ENCODE measurements around the gene GTF2H3. TPM values are rescaled to one million over a fixed set of nuclear protein-coding genes. Genes with fewer than 3 reads are reported as not detected.

The GTF2H3 gene
- total RNA-seq, 2 experiments from 2014 or later: 42.9 to 47.0 TPM

GRCh38 chr12:123607756-123608155, 25.9 kb upstream of the GTF2H3 start:
- POLR2A ChIA-PET: no interaction called here
- peaks cover 64% of the 10 kb centered on the region for H3K36me3 Mint-ChIP-seq (ENCODE audit: low read depth)
- no peaks in the 10 kb centered on the region for H3K9me3 Mint-ChIP-seq (ENCODE audit: insufficient read depth)
- CTCF ChIA-PET: no interaction called here
- H3K27ac Mint-ChIP-seq: peak overlapping the region; percentile 40
- H3K4me3 Mint-ChIP-seq: no peak overlapping the region
- no peak for ATAC-seq
- peaks cover 20% of the 10 kb centered on the region for H3K4me1 Mint-ChIP-seq (ENCODE audit: low read depth)
- no peaks in the 10 kb centered on the region for H3K27me3 Mint-ChIP-seq (ENCODE audit: low read depth)
- no peak for DNase-seq

- CTCF ChIA-PET: no interaction called here
- POLR2A ChIA-PET: no interaction called here
- Mint-ChIP-seq H3K36me3 (ENCODE audit: low read depth) (peaks cover 63% of the 10 kb centered on the region), H3K4me3 (no peak overlapping the region), H3K4me1 (ENCODE audit: low read depth) (peaks cover 16% of the 10 kb centered on the region), H3K9me3 (ENCODE audit: insufficient read depth) (no peaks in the 10 kb centered on the region), H3K27me3 (ENCODE audit: low read depth) (no peaks in the 10 kb centered on the region), H3K27ac (no peak overlapping the region)
- DNase-seq (no peak), ATAC-seq (no peak)
These were observed 25.4 kb upstream of the GTF2H3 start for GRCh38 chr12:123608182-123608581.

- CTCF ChIA-PET: interaction anchor here (0.5 kb wide), 1 partner anchor 15 kb away, joined by 3 read pairs; no protein-coding TSS in a partner anchor
- H3K4me3 Mint-ChIP-seq: no peak overlapping the region
- no peaks in the 10 kb centered on the region for H3K27me3 Mint-ChIP-seq (ENCODE audit: low read depth)
- peaks cover 72% of the 10 kb centered on the region for H3K36me3 Mint-ChIP-seq (ENCODE audit: low read depth)
- ATAC-seq: no peak
- DNase-seq: no peak
- POLR2A ChIA-PET: interaction anchor here (0.9 to 1.4 kb wide), 2 partner anchors 12 to 55 kb away, joined by 3 read pairs; no protein-coding TSS in a partner anchor
- no peaks in the 10 kb centered on the region for H3K4me1 Mint-ChIP-seq (ENCODE audit: low read depth)
- H3K27ac Mint-ChIP-seq: no peak overlapping the region
- no peaks in the 10 kb centered on the region for H3K9me3 Mint-ChIP-seq (ENCODE audit: insufficient read depth)
These were observed 19.5 kb upstream of the GTF2H3 start for GRCh38 chr12:123614110-123614509.

- DNase-seq: no peak
- Mint-ChIP-seq H3K27ac (no peak overlapping the region), H3K27me3 (ENCODE audit: low read depth) (no peaks in the 10 kb centered on the region), H3K9me3 (ENCODE audit: insufficient read depth) (no peaks in the 10 kb centered on the region), H3K4me3 (no peak overlapping the region), H3K4me1 (ENCODE audit: low read depth) (no peaks in the 10 kb centered on the region), H3K36me3 (ENCODE audit: low read depth) (peaks cover 72% of the 10 kb centered on the region)
- POLR2A ChIA-PET: interaction anchor here (0.9 to 1.4 kb wide), 2 partner anchors 12 to 55 kb away, joined by 3 read pairs; no protein-coding TSS in a partner anchor
- no peak for ATAC-seq
- CTCF ChIA-PET: interaction anchor here (0.5 kb wide), 1 partner anchor 15 kb away, joined by 3 read pairs; no protein-coding TSS in a partner anchor
These were observed 19.1 kb upstream of the GTF2H3 start for GRCh38 chr12:123614531-123614930.

GRCh38 chr12:123617144-123617543, 16.5 kb upstream of the GTF2H3 start:
- peaks cover 75% of the 10 kb centered on the region for H3K36me3 Mint-ChIP-seq (ENCODE audit: low read depth)
- DNase-seq: no peak
- ChIA-PET POLR2A (interaction anchor here (1.8 kb wide), 1 partner anchor 15 kb away, joined by 5 read pairs; the partner anchor contains the start of gene DDX55), CTCF (interaction anchor here (0.9 kb wide), 1 partner anchor 15 kb away, joined by 5 read pairs; the partner anchor contains the start of gene DDX55)
- ATAC-seq: no peak
- H3K4me1 Mint-ChIP-seq (ENCODE audit: low read depth): no peaks in the 10 kb centered on the region
- H3K27me3 Mint-ChIP-seq (ENCODE audit: low read depth): no peaks in the 10 kb centered on the region
- H3K4me3 Mint-ChIP-seq: no peak overlapping the region
- no peak overlapping the region for H3K27ac Mint-ChIP-seq
- H3K9me3 Mint-ChIP-seq (ENCODE audit: insufficient read depth): no peaks in the 10 kb centered on the region

DNA sequence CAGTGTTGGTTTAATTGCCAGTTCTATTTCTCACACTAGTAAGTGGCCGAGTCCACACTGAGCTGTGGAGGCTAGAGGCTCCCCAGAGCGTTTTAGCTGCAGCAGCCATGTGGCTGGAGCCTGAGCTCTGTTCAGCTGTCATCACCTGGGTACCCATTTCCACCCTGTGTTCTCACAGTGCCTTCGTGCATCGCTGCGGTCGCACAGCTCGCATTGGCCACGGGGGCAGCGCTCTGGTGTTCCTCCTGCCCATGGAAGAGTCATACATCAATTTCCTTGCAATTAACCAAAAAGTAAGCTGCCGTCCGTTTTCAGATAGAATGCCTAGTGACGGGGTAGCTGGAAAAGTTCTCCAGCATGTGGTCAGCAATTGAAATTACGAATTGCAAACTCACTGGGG, 16.0 kb upstream of the GTF2H3 start:
- Mint-ChIP-seq H3K4me3 (no peak overlapping the region), H3K4me1 (ENCODE audit: low read depth) (no peaks in the 10 kb centered on the region), H3K27ac (no peak overlapping the region), H3K36me3 (ENCODE audit: low read depth) (peaks cover 76% of the 10 kb centered on the region), H3K9me3 (ENCODE audit: insufficient read depth) (no peaks in the 10 kb centered on the region), H3K27me3 (ENCODE audit: low read depth) (no peaks in the 10 kb centered on the region)
- DNase-seq (no peak), ATAC-seq (no peak)
- POLR2A ChIA-PET: interaction anchor here (1.8 kb wide), 1 partner anchor 15 kb away, joined by 5 read pairs; the partner anchor contains the start of gene DDX55
- CTCF ChIA-PET: interaction anchor here (0.9 kb wide), 1 partner anchor 15 kb away, joined by 5 read pairs; the partner anchor contains the start of gene DDX55

DNA sequence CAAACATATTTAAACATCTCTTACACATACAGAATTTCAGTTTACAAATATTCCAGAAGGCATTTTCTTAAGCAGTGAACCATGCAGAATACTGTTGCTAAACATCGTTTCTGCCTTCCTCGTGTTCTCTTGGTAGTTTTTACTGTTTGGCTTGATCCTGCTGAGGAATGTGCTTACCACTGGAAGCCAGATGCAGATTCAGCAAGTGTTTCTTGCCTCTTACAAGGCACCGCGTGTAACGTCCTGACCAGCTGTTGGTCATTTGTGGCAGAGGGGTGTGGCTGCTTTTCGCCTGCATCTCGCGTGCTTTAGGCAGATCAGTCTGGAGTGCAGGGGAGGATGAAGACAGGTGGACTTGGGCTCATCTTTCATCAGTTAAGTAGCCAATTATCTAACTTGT, 12.5 kb upstream of the GTF2H3 start:
- ATAC-seq (no peak), DNase-seq (no peak)
- H3K27me3 Mint-ChIP-seq (ENCODE audit: low read depth): no peaks in the 10 kb centered on the region
- peak overlapping the region; percentile 5 for H3K27ac Mint-ChIP-seq
- ChIA-PET POLR2A (no interaction called here), CTCF (interaction anchor here (4.6 kb wide), 1 partner anchor 19 kb away, joined by 28 read pairs; the partner anchor contains the start of gene DDX55)
- H3K9me3 Mint-ChIP-seq (ENCODE audit: insufficient read depth): no peaks in the 10 kb centered on the region
- no peaks in the 10 kb centered on the region for H3K4me1 Mint-ChIP-seq (ENCODE audit: low read depth)
- H3K4me3 Mint-ChIP-seq: no peak overlapping the region
- H3K36me3 Mint-ChIP-seq (ENCODE audit: low read depth): peaks cover 63% of the 10 kb centered on the region

GRCh38 chr12:123621619-123622530, 11.8 kb upstream of the GTF2H3 start:
- no peak for ATAC-seq
- ChIA-PET POLR2A (interaction anchor here (0.5 kb wide), 1 partner anchor 171 kb away, joined by 3 read pairs; no protein-coding TSS in a partner anchor), CTCF (interaction anchor here (0.9 to 4.6 kb wide), 2 partner anchors 19 to 284 kb away, joined by 3 to 28 read pairs; partner anchors contain the start of gene DDX55)
- peaks cover 62% of the 10 kb centered on the region for H3K36me3 Mint-ChIP-seq (ENCODE audit: low read depth)
- no peaks in the 10 kb centered on the region for H3K27me3 Mint-ChIP-seq (ENCODE audit: low read depth)
- no peak overlapping the region for H3K4me3 Mint-ChIP-seq
- no peak for DNase-seq
- no peaks in the 10 kb centered on the region for H3K4me1 Mint-ChIP-seq (ENCODE audit: low read depth)
- peak overlapping the region; percentile 3 for H3K27ac Mint-ChIP-seq
- no peaks in the 10 kb centered on the region for H3K9me3 Mint-ChIP-seq (ENCODE audit: insufficient read depth)

GRCh38 chr12:123634142-123634561, 523 bp downstream of the GTF2H3 start:
- peak overlapping the region; percentile 96 for H3K27ac Mint-ChIP-seq
- H3K36me3 Mint-ChIP-seq (ENCODE audit: low read depth): peaks cover 23% of the 10 kb centered on the region
- peaks cover 29% of the 10 kb centered on the region for H3K4me1 Mint-ChIP-seq (ENCODE audit: low read depth)
- ChIA-PET CTCF (interaction anchor here (1.2 kb wide), 2 partner anchors 15 to 81 kb away, joined by 3 read pairs; no protein-coding TSS in a partner anchor), POLR2A (interaction anchor here (1.1 to 2.7 kb wide), 3 partner anchors 78 to 246 kb away, joined by 3 to 15 read pairs (median 3); partner anchors contain the start of gene ATP6V0A2)
- H3K27me3 Mint-ChIP-seq (ENCODE audit: low read depth): no peaks in the 10 kb centered on the region
- no peak for DNase-seq
- no peak for ATAC-seq
- H3K4me3 Mint-ChIP-seq: peak overlapping the region; percentile 94
- no peaks in the 10 kb centered on the region for H3K9me3 Mint-ChIP-seq (ENCODE audit: insufficient read depth)

DNA sequence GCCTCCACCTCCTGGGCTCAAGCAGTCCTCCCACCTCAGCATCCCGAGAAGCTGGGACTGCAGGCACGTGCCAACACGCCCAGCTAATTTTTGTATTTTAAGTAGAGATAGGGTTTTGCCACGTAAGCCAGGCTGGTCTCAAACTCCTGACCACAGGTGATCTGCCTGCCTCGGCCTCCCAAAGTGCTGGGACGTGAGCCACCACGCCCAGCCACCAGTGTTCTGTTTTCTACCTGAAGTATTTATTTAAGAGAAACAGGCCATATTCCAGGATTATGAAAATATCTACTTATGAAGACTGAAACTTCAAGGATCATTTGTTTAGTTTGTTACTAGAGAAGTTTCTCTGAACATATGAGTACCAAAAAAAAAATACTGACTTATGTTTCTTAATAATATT, 10.3 kb downstream of the GTF2H3 start:
- POLR2A ChIA-PET: no interaction called here
- Mint-ChIP-seq H3K9me3 (ENCODE audit: insufficient read depth) (no peaks in the 10 kb centered on the region), H3K4me1 (ENCODE audit: low read depth) (no peaks in the 10 kb centered on the region), H3K27ac (no peak overlapping the region), H3K27me3 (ENCODE audit: low read depth) (no peaks in the 10 kb centered on the region), H3K4me3 (no peak overlapping the region), H3K36me3 (ENCODE audit: low read depth) (peaks cover 34% of the 10 kb centered on the region)
- ATAC-seq (no peak), DNase-seq (no peak)
- CTCF ChIA-PET: no interaction called here

- ChIA-PET POLR2A (interaction anchor here (0.6 kb wide), 1 partner anchor 416 kb away, joined by 4 read pairs; no protein-coding TSS in a partner anchor), CTCF (no interaction called here)
- ATAC-seq: no peak
- H3K9me3 Mint-ChIP-seq (ENCODE audit: insufficient read depth): no peaks in the 10 kb centered on the region
- no peak overlapping the region for H3K4me3 Mint-ChIP-seq
- no peak for DNase-seq
- no peaks in the 10 kb centered on the region for H3K4me1 Mint-ChIP-seq (ENCODE audit: low read depth)
- no peaks in the 10 kb centered on the region for H3K27me3 Mint-ChIP-seq (ENCODE audit: low read depth)
- H3K36me3 Mint-ChIP-seq (ENCODE audit: low read depth): peaks cover 32% of the 10 kb centered on the region
- H3K27ac Mint-ChIP-seq: no peak overlapping the region
These were observed 11.8 kb downstream of the GTF2H3 start for GRCh38 chr12:123645380-123645779.

GRCh38 chr12:123645878-123646277, 12.2 kb downstream of the GTF2H3 start:
- Mint-ChIP-seq H3K4me3 (no peak overlapping the region), H3K27me3 (ENCODE audit: low read depth) (no peaks in the 10 kb centered on the region), H3K9me3 (ENCODE audit: insufficient read depth) (no peaks in the 10 kb centered on the region), H3K4me1 (ENCODE audit: low read depth) (no peaks in the 10 kb centered on the region), H3K36me3 (ENCODE audit: low read depth) (peaks cover 35% of the 10 kb centered on the region), H3K27ac (no peak overlapping the region)
- ChIA-PET CTCF (interaction anchor here (0.6 kb wide), 1 partner anchor 8 kb away, joined by 3 read pairs; no protein-coding TSS in a partner anchor), POLR2A (interaction anchor here (0.6 kb wide), 1 partner anchor 415 kb away, joined by 4 read pairs; no protein-coding TSS in a partner anchor)
- DNase-seq: no peak
- no peak for ATAC-seq

Data from activated CD8-positive, alpha-beta T cell treated with anti-CD3 and anti-CD28 coated beads, Interleukin-2, amount 10 ng/mL, durations not matched to agents 7 days and 5 days (primary cell).